HepG2 (cell line): ENCODE results near the gene MMP24OS. TPM values are rescaled to one million over a fixed set of nuclear protein-coding genes. Genes with fewer than 3 reads are reported as not detected.

ENCODE experiments used
- CENPT ChIP-seq: sonication (generic); formaldehyde crosslinking; IDR thresholded peaks from 2 replicates; pipeline ENCODE4 v1.8.0; 2022; ENCODE audit warnings: low read depth, mild to moderate bottlenecking, moderate library complexity, missing genetic modification reagents
- CHCHD3 ChIP-seq: sonication (generic); formaldehyde crosslinking; IDR thresholded peaks from 2 replicates; pipeline ENCODE4 v1.8.0; 2022; ENCODE audit warnings: mild to moderate bottlenecking, missing genetic modification reagents, moderate library complexity
- FOXO1 ChIP-seq: sonication (generic); formaldehyde crosslinking; IDR thresholded peaks from 2 replicates; pipeline ENCODE4 v1.4.0; 2020; ENCODE audit warnings: missing genetic modification reagents
- HNF4A ChIP-seq: sonication (generic); formaldehyde crosslinking; IDR thresholded peaks from 2 replicates; pipeline ENCODE4 v1.4.0; 2020; ENCODE audit warnings: missing genetic modification reagents
- IRX3 ChIP-seq: sonication (generic); formaldehyde crosslinking; IDR thresholded peaks from 2 replicates; pipeline ENCODE4 v1.8.1; 2023; ENCODE audit warnings: mild to moderate bottlenecking, low read depth, missing genetic modification reagents, borderline replicate concordance
- NR1H2 ChIP-seq: sonication (generic); formaldehyde crosslinking; IDR thresholded peaks from 2 replicates; pipeline ENCODE4 v1.8.1; 2022; ENCODE audit warnings: low read depth, missing genetic modification reagents, borderline replicate concordance
- NR3C1 ChIP-seq: sonication (generic); formaldehyde crosslinking; IDR thresholded peaks from 2 replicates; pipeline ENCODE4 v1.4.0; 2020; ENCODE audit warnings: missing genetic modification reagents
- POLR2G ChIP-seq: fragments of 200-400 bp; formaldehyde crosslinking; IDR thresholded peaks from 2 replicates; pipeline ENCODE4 v1.6.1; 2018; ENCODE audit warnings: mild to moderate bottlenecking, low read depth, low read length, moderate library complexity
- ZNF10 ChIP-seq: sonication (generic); formaldehyde crosslinking; IDR thresholded peaks from 2 replicates; pipeline ENCODE4 v1.4.0; 2020; ENCODE audit warnings: mild to moderate bottlenecking, low read depth, missing genetic modification reagents, borderline replicate concordance
- ZNF562 ChIP-seq: sonication (generic); formaldehyde crosslinking; IDR thresholded peaks from 2 replicates; pipeline ENCODE4 v1.8.0; 2022; ENCODE audit warnings: missing genetic modification reagents, borderline replicate concordance
- ZNF660 ChIP-seq: sonication (generic); formaldehyde crosslinking; IDR thresholded peaks from 2 replicates; pipeline ENCODE4 v1.5.1; 2020; ENCODE audit warnings: mild to moderate bottlenecking, low read depth, missing genetic modification reagents, borderline replicate concordance
- ZNF674 ChIP-seq: sonication (generic); formaldehyde crosslinking; IDR thresholded peaks from 2 replicates; pipeline ENCODE4 v1.5.0; 2020; ENCODE audit warnings: low read depth, mild to moderate bottlenecking, missing genetic modification reagents
- ZSCAN25 ChIP-seq: sonication (generic); formaldehyde crosslinking; IDR thresholded peaks from 2 replicates; pipeline ENCODE4 v1.8.0; 2022; ENCODE audit warnings: mild to moderate bottlenecking, missing genetic modification reagents
- polyA plus RNA-seq, 8 experiments: library from polyadenylated mRNA; depleted of rRNA in 3 of 8; stranded (reverse) in 7 of 8; unstranded in 1 of 8; fragments of >200 nt; fragmentation: Illumina TruSeq in 4 of 8; extraction: Trizol in 4 of 8; gene quantifications; 2 replicates each; pipeline versions ENCODE4 v1.2.1 to v1.2.3, GENCODE V29; 2011 to 2016; ENCODE audit warnings: low read depth in 4 of 8, missing spikeins in 1 of 8, mixed read lengths in 1 of 8; ENCODE audit not compliant: insufficient read depth in 1 of 8
- total RNA-seq, 5 experiments: library from RNA; depleted of rRNA; stranded (reverse); fragments of >200 nt; fragmentation: Illumina TruSeq; extraction: Trizol; gene quantifications; 2 replicates each; pipeline ENCODE4 v1.2.3, GENCODE V29; 2016; ENCODE audit warnings: low read depth in 1 of 5
- TF ChIP-seq, protein P1 (sequence below): IDR thresholded peaks from 2 replicates; pipeline ENCODE4 v1.6.1; 2016; ENCODE audit warnings: control low read depth
- TF ChIP-seq, protein P2 (sequence below): sonication (generic); formaldehyde crosslinking; IDR thresholded peaks from 2 replicates; pipeline ENCODE4 v1.5.0; 2020; ENCODE audit warnings: mild to moderate bottlenecking, low read depth, missing genetic modification reagents, borderline replicate concordance
- TF ChIP-seq, protein P3 (sequence below): sonication (generic); formaldehyde crosslinking; IDR thresholded peaks from 2 replicates; pipeline ENCODE4 v1.4.0; 2020; ENCODE audit warnings: missing genetic modification reagents
- TF ChIP-seq, protein P4 (sequence below): sonication (generic); formaldehyde crosslinking; IDR thresholded peaks from 2 replicates; pipeline ENCODE4 v1.4.0; 2020; ENCODE audit warnings: missing genetic modification reagents
- TF ChIP-seq, protein P5 (sequence below): fragments of 450-650 bp; IDR thresholded peaks from 2 replicates; pipeline ENCODE4 v1.6.1; 2016
- TF ChIP-seq, protein P6 (sequence below), 2 experiments: sonication (generic) in 1 of 2; formaldehyde crosslinking in 1 of 2; IDR thresholded peaks; 2 replicates each; pipeline versions ENCODE4 v1.5.1 to v1.6.1; 2011 to 2020; ENCODE audit warnings: borderline replicate concordance in 1 of 2, low read depth in 1 of 2, low read length in 1 of 2, mild to moderate bottlenecking in 1 of 2, missing genetic modification reagents in 1 of 2, moderate library complexity in 1 of 2

The MMP24OS gene
- total and polyA plus RNA-seq, 2 of the 13 experiments (the other 11 are each of a cell fraction or from before 2014, with no cell fraction given), result 6.0 to 8.5 TPM

DNA sequence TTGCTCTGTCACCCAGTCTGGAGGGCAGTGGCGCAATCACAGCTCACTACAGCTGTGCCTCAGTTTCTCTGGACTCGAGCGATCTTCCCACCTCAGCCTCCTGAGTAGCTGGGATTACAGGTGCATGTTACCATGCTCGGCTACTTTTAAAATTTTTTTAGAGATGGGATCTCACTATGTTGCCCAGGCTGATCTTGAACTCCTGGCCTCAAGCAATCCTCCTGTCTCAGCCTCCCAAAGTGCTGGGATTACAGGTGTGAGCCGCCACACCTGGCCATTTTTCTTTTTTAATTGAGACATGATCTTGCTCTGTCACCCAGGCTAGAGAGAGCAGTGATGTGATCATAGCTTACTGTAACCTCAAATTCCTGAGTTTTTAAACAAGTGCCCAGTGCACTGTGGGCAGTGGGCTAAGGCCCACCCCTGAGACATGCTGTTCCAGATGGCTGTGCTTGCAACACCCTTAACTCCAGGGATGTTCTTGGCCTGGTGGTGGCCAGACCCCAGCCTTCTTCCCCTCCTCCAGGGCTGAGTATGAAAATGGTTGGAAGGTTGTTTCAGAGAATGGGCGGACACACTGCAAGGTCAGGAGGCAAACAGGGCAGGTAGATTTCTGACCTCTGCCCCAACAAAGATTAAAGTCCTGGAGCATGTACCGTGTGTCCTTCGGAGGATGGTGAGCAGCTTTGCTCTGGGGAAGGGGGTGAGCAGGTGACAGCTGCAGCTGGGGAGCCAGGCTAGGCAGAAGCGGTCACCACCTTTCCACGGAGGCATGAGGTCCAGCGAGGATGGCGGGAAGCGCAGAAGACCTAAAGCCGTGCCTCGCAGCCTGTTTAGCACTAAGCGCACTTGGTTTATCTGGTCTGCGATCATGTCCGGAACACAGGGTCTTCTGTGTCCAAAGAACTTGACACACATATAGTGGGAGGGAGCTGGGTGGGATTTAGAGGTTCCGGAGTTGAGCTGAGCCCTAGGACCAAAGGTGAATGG, 15.7 kb upstream of the MMP24OS start (continued):
- TF ChIP-seq, protein P1, sequence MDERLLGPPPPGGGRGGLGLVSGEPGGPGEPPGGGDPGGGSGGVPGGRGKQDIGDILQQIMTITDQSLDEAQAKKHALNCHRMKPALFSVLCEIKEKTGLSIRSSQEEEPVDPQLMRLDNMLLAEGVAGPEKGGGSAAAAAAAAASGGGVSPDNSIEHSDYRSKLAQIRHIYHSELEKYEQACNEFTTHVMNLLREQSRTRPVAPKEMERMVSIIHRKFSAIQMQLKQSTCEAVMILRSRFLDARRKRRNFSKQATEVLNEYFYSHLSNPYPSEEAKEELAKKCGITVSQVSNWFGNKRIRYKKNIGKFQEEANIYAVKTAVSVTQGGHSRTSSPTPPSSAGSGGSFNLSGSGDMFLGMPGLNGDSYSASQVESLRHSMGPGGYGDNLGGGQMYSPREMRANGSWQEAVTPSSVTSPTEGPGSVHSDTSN (CRISPR knock-in tag), result no peak
- TF ChIP-seq CHCHD3 (CRISPR knock-in tag), result 0 out of 2 replicates have a peak, but pooled peaks have one; percentile 41
- peak; percentile 85 for TF ChIP-seq HNF4A (CRISPR knock-in tag)
- TF ChIP-seq ZNF660 (CRISPR knock-in tag), result no peak
- TF ChIP-seq, protein P2, sequence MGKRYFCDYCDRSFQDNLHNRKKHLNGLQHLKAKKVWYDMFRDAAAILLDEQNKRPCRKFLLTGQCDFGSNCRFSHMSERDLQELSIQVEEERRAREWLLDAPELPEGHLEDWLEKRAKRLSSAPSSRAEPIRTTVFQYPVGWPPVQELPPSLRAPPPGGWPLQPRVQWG (CRISPR knock-in tag), result no peak
- TF ChIP-seq ZNF10 (CRISPR knock-in tag), result no peak
- TF ChIP-seq, protein P3, sequence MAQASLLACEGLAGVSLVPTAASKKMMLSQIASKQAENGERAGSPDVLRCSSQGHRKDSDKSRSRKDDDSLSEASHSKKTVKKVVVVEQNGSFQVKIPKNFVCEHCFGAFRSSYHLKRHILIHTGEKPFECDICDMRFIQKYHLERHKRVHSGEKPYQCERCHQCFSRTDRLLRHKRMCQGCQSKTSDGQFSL (CRISPR knock-in tag), result no peak; the same call in 1 of the 2 replicates
- TF ChIP-seq, protein P4, sequence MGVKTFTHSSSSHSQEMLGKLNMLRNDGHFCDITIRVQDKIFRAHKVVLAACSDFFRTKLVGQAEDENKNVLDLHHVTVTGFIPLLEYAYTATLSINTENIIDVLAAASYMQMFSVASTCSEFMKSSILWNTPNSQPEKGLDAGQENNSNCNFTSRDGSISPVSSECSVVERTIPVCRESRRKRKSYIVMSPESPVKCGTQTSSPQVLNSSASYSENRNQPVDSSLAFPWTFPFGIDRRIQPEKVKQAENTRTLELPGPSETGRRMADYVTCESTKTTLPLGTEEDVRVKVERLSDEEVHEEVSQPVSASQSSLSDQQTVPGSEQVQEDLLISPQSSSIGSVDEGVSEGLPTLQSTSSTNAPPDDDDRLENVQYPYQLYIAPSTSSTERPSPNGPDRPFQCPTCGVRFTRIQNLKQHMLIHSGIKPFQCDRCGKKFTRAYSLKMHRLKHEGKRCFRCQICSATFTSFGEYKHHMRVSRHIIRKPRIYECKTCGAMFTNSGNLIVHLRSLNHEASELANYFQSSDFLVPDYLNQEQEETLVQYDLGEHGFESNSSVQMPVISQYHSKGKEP (CRISPR knock-in tag), result no peak
- no peak for TF ChIP-seq ZNF674 (CRISPR knock-in tag)
- no peak for TF ChIP-seq POLR2G
- no peak for TF ChIP-seq ZSCAN25 (CRISPR knock-in tag)
- TF ChIP-seq, protein P5, sequence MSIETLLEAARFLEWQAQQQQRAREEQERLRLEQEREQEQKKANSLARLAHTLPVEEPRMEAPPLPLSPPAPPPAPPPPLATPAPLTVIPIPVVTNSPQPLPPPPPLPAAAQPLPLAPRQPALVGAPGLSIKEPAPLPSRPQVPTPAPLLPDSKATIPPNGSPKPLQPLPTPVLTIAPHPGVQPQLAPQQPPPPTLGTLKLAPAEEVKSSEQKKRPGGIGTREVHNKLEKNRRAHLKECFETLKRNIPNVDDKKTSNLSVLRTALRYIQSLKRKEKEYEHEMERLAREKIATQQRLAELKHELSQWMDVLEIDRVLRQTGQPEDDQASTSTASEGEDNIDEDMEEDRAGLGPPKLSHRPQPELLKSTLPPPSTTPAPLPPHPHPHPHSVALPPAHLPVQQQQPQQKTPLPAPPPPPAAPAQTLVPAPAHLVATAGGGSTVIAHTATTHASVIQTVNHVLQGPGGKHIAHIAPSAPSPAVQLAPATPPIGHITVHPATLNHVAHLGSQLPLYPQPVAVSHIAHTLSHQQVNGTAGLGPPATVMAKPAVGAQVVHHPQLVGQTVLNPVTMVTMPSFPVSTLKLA, result no peak
- no peak for TF ChIP-seq FOXO1
- TF ChIP-seq ZNF562 (CRISPR knock-in tag), result no peak
- TF ChIP-seq NR3C1 (CRISPR knock-in tag), result no peak
- no peak for TF ChIP-seq NR1H2 (CRISPR knock-in tag)
- TF ChIP-seq IRX3 (CRISPR knock-in tag), result no peak
- TF ChIP-seq, protein P6, sequence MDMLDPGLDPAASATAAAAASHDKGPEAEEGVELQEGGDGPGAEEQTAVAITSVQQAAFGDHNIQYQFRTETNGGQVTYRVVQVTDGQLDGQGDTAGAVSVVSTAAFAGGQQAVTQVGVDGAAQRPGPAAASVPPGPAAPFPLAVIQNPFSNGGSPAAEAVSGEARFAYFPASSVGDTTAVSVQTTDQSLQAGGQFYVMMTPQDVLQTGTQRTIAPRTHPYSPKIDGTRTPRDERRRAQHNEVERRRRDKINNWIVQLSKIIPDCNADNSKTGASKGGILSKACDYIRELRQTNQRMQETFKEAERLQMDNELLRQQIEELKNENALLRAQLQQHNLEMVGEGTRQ (IDR thresholded peaks at IDR 0.05; ENCODE audit: low read depth, low read length), result no peak
- TF ChIP-seq, protein P6 (CRISPR knock-in tag; IDR thresholded peaks at IDR 0.05; ENCODE audit: borderline replicate concordance), result no peak; the same call in 1 of the 2 replicates
- no peak for TF ChIP-seq CENPT (CRISPR knock-in tag)
